MM.1S (cell line): Measurements from ENCODE around the gene ATF3.
A peak's percentile ranks its signal among the peaks of the same experiment; 100 is the strongest.

Experiments
- DNase-seq: peaks from one replicate; pipeline ENCODE4 v3.0.0-alpha.2; 2015
- H2AFZ ChIP-seq: fragments of 300-600 bp; sonication (generic); 2 replicates; pipeline ENCODE4 v1.6.0; 2016; ENCODE audit warnings: antibody characterized with exemption, low read length
- H3F3A ChIP-seq: fragments of 300-600 bp; sonication (generic); 2 replicates; pipeline ENCODE4 v1.6.1; 2016; ENCODE audit warnings: mild to moderate bottlenecking, antibody characterized with exemption, low read length, moderate library complexity, mixed read lengths; ENCODE audit not compliant: insufficient read depth
- H3K27ac ChIP-seq: fragments of 300-600 bp; sonication (generic); 2 replicates; pipeline ENCODE4 v1.5.1; 2016; ENCODE audit warnings: mild to moderate bottlenecking, low read length
- H3K27me3 ChIP-seq: fragments of 300-600 bp; sonication (generic); replicated peaks from 2 replicates; pipeline ENCODE4 v1.6.0; 2016; ENCODE audit warnings: low read length; ENCODE audit not compliant: insufficient read depth
- H3K36me3 ChIP-seq: fragments of 300-600 bp; sonication (generic); replicated peaks from 2 replicates; pipeline ENCODE4 v1.6.1; 2016; ENCODE audit warnings: mild to moderate bottlenecking, low read length, mixed read lengths; ENCODE audit not compliant: insufficient read depth
- H3K4me1 ChIP-seq: fragments of 300-600 bp; sonication (generic); 2 replicates; pipeline ENCODE4 v1.6.1; 2016; ENCODE audit warnings: low read length, mixed read lengths
- H3K4me2 ChIP-seq: fragments of 300-600 bp; sonication (generic); 2 replicates; pipeline ENCODE4 v1.6.0; 2016; ENCODE audit warnings: low read depth, low read length
- H3K4me3 ChIP-seq: fragments of 300-600 bp; sonication (generic); 2 replicates; pipeline ENCODE4 v1.5.1; 2016; ENCODE audit warnings: low read length, mixed read lengths
- H3K79me2 ChIP-seq: fragments of 300-600 bp; sonication (generic); 2 replicates; pipeline ENCODE4 v1.6.1; 2016; ENCODE audit warnings: mixed run types, low read length, mixed read lengths
- H3K9ac ChIP-seq: fragments of 300-600 bp; sonication (generic); 2 replicates; pipeline ENCODE4 v1.6.1; 2016; ENCODE audit warnings: low read length, mixed read lengths
- H3K9me2 ChIP-seq: fragments of 300-600 bp; sonication (generic); replicated peaks from 2 replicates; pipeline ENCODE4 v1.6.1; 2016; ENCODE audit warnings: mild to moderate bottlenecking, low read length, mixed read lengths; ENCODE audit not compliant: insufficient read depth
- H3K9me3 ChIP-seq: fragments of 300-600 bp; sonication (generic); replicated peaks from 2 replicates; pipeline ENCODE4 v1.6.1; 2016; ENCODE audit warnings: mild to moderate bottlenecking, low read length, mixed read lengths; ENCODE audit not compliant: insufficient read depth
- H4K20me1 ChIP-seq: fragments of 300-600 bp; sonication (generic); 2 replicates; pipeline ENCODE4 v1.6.1; 2016; ENCODE audit warnings: mild to moderate bottlenecking, low read length, moderate library complexity, mixed read lengths; ENCODE audit not compliant: insufficient read depth
- CTCF ChIP-seq: fragments of 300-600 bp; sonication (generic); IDR thresholded peaks from 2 replicates; pipeline ENCODE4 v1.5.1; 2016; ENCODE audit warnings: antibody characterized with exemption, low read length, mixed read lengths
- EZH2 ChIP-seq: fragments of 300-600 bp; sonication (generic); optimal IDR thresholded peaks from 2 replicates; pipeline ENCODE3; 2017; ENCODE audit warnings: low read depth, mild to moderate bottlenecking, antibody characterized with exemption, low read length, mixed read lengths
- EZH2phosphoT487 ChIP-seq: fragments of 300-600 bp; sonication (generic); IDR thresholded peaks from 2 replicates; pipeline ENCODE4 v1.6.1; 2018; ENCODE audit warnings: antibody characterized with exemption, low read length

The ATF3 gene

DNA sequence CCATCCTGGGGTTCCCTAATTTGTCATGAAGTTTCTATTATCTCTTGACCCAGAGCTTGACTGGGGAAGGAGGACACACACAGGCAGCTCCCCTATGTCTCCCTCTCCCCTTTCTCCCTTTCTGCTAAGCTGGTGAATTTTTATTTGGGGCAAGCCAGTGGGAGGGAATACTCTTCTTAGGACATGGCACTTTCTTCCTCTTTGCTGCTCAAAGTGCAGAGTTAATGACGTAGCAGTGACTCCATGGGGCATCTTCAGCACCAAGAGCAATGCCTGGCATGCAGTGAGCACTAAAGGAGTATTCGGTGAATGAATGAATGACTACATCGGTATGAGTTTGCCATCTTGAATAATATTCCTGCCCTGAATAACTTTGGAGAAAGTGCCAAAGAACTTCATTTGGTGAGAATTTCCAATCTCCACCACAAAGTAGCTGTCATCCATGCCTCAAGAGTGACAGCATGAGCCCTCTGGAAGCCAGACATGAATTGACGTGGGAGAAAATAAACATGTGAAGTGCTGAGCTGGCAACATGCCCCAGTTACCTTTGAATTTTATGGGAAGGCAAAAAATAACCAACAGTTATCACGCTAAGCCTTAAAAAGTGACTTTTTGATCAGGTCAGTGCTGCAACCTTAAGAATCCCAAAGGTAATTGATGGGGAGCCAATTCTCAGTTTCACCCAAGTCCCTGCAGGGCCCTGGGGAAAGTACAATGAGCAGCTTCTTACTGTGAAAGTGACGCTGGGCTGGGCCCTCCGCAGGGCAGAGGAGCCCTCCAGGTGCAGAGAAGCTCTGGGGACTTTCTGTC is 22.1 kb upstream of the ATF3 start:
- peaks cover 13% of the 10 kb centered on the region for H3K4me1 ChIP-seq
- no peaks in the 10 kb centered on the region for H3K9me3 ChIP-seq
- no peaks in the 10 kb centered on the region for H4K20me1 ChIP-seq
- H3F3A ChIP-seq: 0 out of 2 replicates have a peak, but pooled peaks cover 5% of the 10 kb centered on the region
- H3K9me2 ChIP-seq: no peaks in the 10 kb centered on the region
- no peaks in the 10 kb centered on the region for H3K79me2 ChIP-seq
- H3K27me3 ChIP-seq: peaks cover 10% of the 10 kb centered on the region
- H3K27ac ChIP-seq: no peak overlapping the region
- peak overlapping the region; percentile 13; the same call in 1 of the 2 replicates for H3K4me2 ChIP-seq
- H3K36me3 ChIP-seq: no peaks in the 10 kb centered on the region
- no peak overlapping the region for H3K9ac ChIP-seq
- H3K4me3 ChIP-seq: no peak overlapping the region
- peak; percentile 71 for DNase-seq
- no peak overlapping the region for H2AFZ ChIP-seq
- no peak for TF ChIP-seq EZH2phosphoT487
- no peak for TF ChIP-seq EZH2
- no peak for TF ChIP-seq CTCF

- Histone ChIP-seq H3K9ac (no peak overlapping the region), H2AFZ (no peak overlapping the region), H3K27me3 (peaks cover 10% of the 10 kb centered on the region), H3K9me3 (no peaks in the 10 kb centered on the region), H3F3A (0 out of 2 replicates have a peak, but pooled peaks cover 5% of the 10 kb centered on the region), H3K4me3 (no peak overlapping the region), H3K9me2 (no peaks in the 10 kb centered on the region), H3K36me3 (no peaks in the 10 kb centered on the region), H4K20me1 (no peaks in the 10 kb centered on the region), H3K79me2 (no peaks in the 10 kb centered on the region), H3K4me2 (peak overlapping the region; percentile 13; the same call in 1 of the 2 replicates), H3K4me1 (peaks cover 13% of the 10 kb centered on the region), H3K27ac (no peak overlapping the region)
- no peak for DNase-seq
- TF ChIP-seq CTCF (no peak), EZH2 (no peak), EZH2phosphoT487 (no peak)
These were observed 21.3 kb upstream of the ATF3 start for GRCh38 chr1:212587016-212587887.

GRCh38 chr1:212587888-212588510 is 20.6 kb upstream of the ATF3 start:
- no peak for DNase-seq
- Histone ChIP-seq H3K36me3 (no peaks in the 10 kb centered on the region), H3K79me2 (no peaks in the 10 kb centered on the region), H3K27me3 (peaks cover 10% of the 10 kb centered on the region), H3K9me3 (no peaks in the 10 kb centered on the region), H3K27ac (no peak overlapping the region), H3K4me1 (peaks cover 13% of the 10 kb centered on the region), H3K9me2 (no peaks in the 10 kb centered on the region), H3F3A (0 out of 2 replicates have a peak, but pooled peaks cover 5% of the 10 kb centered on the region), H4K20me1 (no peaks in the 10 kb centered on the region), H3K4me3 (no peak overlapping the region), H3K4me2 (no peak overlapping the region), H3K9ac (no peak overlapping the region), H2AFZ (no peak overlapping the region)
- TF ChIP-seq CTCF (no peak), EZH2 (no peak), EZH2phosphoT487 (no peak)
